NCI-H2107 treated with DMSO at 0.1 percent for 48 hours (cell line): Measurements from ENCODE around the gene SLC38A11.
A peak's percentile ranks its signal among the peaks of the same experiment; 100 is the strongest.
"Not testable (repeated sequence)": the region's sequence is repeated elsewhere in the genome, so short reads cannot be mapped to it uniquely, and the experiment has no call there.

ENCODE experiments used
- DNase-seq: peaks from one replicate; lab custom pipeline; 2025; ENCODE audit not compliant: unreplicated experiment; lab: John Stamatoyannopoulos, UW

The SLC38A11 gene

GRCh38 chr2:164954954-164955701, at the start of gene SLC38A11:
Gene SLC38A11, minus strand, starts transcription at chr2:164955525. Its CDS starts 278 bp downstream, at chr2:164955247.
- DNase-seq: no peak

GRCh38 chr2:165003443-165004130, 48.3 kb upstream of the SLC38A11 start:
- DNase-seq: no peak

- no peak for DNase-seq
Measured at GRCh38 chr2:165002638-165003037, 47.3 kb upstream of the SLC38A11 start.

- not testable (repeated sequence) for DNase-seq
Measured at GRCh38 chr2:164994664-164995299, 39.5 kb upstream of the SLC38A11 start.

- DNase-seq: no peak
Measured at GRCh38 chr2:164993287-164994016, 38.1 kb upstream of the SLC38A11 start.

GRCh38 chr2:164992818-164993217, 37.5 kb upstream of the SLC38A11 start:
- peak; percentile 60 for DNase-seq

- DNase-seq: not testable (repeated sequence)
Measured at GRCh38 chr2:164992093-164992454, 36.7 kb upstream of the SLC38A11 start.

GRCh38 chr2:164991361-164992092, 36.2 kb upstream of the SLC38A11 start:
- not testable (repeated sequence) for DNase-seq

- DNase-seq: not testable (repeated sequence)
Measured at GRCh38 chr2:164990953-164991352, 35.6 kb upstream of the SLC38A11 start.

GRCh38 chr2:164988805-164989204, 33.5 kb upstream of the SLC38A11 start:
- DNase-seq: not testable (repeated sequence)

- not testable (repeated sequence) for DNase-seq
Measured at GRCh38 chr2:164986027-164986426, 30.7 kb upstream of the SLC38A11 start.

GRCh38 chr2:164984428-164984827, 29.1 kb upstream of the SLC38A11 start:
- DNase-seq: no peak

- DNase-seq: no peak
Measured at GRCh38 chr2:164981217-164981990, 26.1 kb upstream of the SLC38A11 start.

GRCh38 chr2:164980688-164981087, 25.4 kb upstream of the SLC38A11 start:
- DNase-seq: not testable (repeated sequence)

GRCh38 chr2:164979113-164979512, 23.8 kb upstream of the SLC38A11 start:
- DNase-seq: no peak

- not testable (repeated sequence) for DNase-seq
Measured at GRCh38 chr2:164976875-164977470, 21.6 kb upstream of the SLC38A11 start.

- no peak for DNase-seq
Measured at GRCh38 chr2:164976301-164976700, 21.0 kb upstream of the SLC38A11 start.

GRCh38 chr2:164975891-164976290, 20.6 kb upstream of the SLC38A11 start:
- DNase-seq: no peak

GRCh38 chr2:164974221-164974620, 18.9 kb upstream of the SLC38A11 start:
- no peak for DNase-seq
